Measurements from ENCODE around the gene ORC3.

- TF ChIP-seq POLR2AphosphoS5 (IDR thresholded peaks at IDR 0.05; ENCODE audit: low read length) (no peak), CTCF (IDR thresholded peaks at IDR 0.05 in 2 of 3, conservative IDR thresholded peaks at IDR 0.05 in 1 of 3; ENCODE audit: control insufficient read depth in 2 of 3, extremely low read depth in 1 of 3, insufficient read depth in 1 of 3, low read depth in 3 of 3, low read length in 3 of 3) (no peak), PAX8 (IDR thresholded peaks at IDR 0.05) (no peak), SMAD1 (IDR thresholded peaks at IDR 0.05; ENCODE audit: low read depth, partially characterized antibody) (no peak), ZNF217 (IDR thresholded peaks at IDR 0.05) (no peak), SUZ12 (IDR thresholded peaks at IDR 0.05; ENCODE audit: unreplicated experiment) (no peak), IKZF2 (IDR thresholded peaks at IDR 0.05) (no peak), EZH2 (IDR thresholded peaks at IDR 0.05; ENCODE audit: borderline replicate concordance, control insufficient read depth, low read depth, low read length) (no peak), SREBF2 (IDR thresholded peaks at IDR 0.05; ENCODE audit: low read length) (no peak), CHD4 (IDR thresholded peaks at IDR 0.05) (no peak), BRCA1 (IDR thresholded peaks at IDR 0.05; ENCODE audit: low read depth, low read length) (no peak)
These were observed 111.4 kb downstream of the ORC3 start for GRCh38 chr6:87701344-87701675.
